Testis (tissue), 2 donors: Measurements from ENCODE around the gene TCEANC.

Experiments used
- POLR2A ChIP-seq: fragments of 450-650 bp; IDR thresholded peaks from one replicate; pipeline ENCODE4 v1.6.1; 2017; ENCODE audit warnings: antibody characterized with exemption, mild to moderate bottlenecking, moderate library complexity
- TF ChIP-seq, protein P1 (sequence below), 3 experiments: fragments of 450-650 bp in 2 of 3; fragments of 200-600 bp in 1 of 3; sonication (generic) in 1 of 3; IDR thresholded peaks; one replicate each; pipeline ENCODE4 v1.5.1; 2016 to 2019; ENCODE audit warnings: antibody characterized with exemption in 3 of 3, mild to moderate bottlenecking in 2 of 3, moderate library complexity in 1 of 3

GRCh38 chrX:13693341-13693961 is 40.5 kb downstream of the TCEANC start:
- TF ChIP-seq, protein P1, sequence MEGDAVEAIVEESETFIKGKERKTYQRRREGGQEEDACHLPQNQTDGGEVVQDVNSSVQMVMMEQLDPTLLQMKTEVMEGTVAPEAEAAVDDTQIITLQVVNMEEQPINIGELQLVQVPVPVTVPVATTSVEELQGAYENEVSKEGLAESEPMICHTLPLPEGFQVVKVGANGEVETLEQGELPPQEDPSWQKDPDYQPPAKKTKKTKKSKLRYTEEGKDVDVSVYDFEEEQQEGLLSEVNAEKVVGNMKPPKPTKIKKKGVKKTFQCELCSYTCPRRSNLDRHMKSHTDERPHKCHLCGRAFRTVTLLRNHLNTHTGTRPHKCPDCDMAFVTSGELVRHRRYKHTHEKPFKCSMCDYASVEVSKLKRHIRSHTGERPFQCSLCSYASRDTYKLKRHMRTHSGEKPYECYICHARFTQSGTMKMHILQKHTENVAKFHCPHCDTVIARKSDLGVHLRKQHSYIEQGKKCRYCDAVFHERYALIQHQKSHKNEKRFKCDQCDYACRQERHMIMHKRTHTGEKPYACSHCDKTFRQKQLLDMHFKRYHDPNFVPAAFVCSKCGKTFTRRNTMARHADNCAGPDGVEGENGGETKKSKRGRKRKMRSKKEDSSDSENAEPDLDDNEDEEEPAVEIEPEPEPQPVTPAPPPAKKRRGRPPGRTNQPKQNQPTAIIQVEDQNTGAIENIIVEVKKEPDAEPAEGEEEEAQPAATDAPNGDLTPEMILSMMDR (IDR thresholded peaks at IDR 0.05), result no peak
- TF ChIP-seq POLR2A, result no peak
